ENCODE measurements around the gene DAAM1.

The DAAM1 gene

DNA sequence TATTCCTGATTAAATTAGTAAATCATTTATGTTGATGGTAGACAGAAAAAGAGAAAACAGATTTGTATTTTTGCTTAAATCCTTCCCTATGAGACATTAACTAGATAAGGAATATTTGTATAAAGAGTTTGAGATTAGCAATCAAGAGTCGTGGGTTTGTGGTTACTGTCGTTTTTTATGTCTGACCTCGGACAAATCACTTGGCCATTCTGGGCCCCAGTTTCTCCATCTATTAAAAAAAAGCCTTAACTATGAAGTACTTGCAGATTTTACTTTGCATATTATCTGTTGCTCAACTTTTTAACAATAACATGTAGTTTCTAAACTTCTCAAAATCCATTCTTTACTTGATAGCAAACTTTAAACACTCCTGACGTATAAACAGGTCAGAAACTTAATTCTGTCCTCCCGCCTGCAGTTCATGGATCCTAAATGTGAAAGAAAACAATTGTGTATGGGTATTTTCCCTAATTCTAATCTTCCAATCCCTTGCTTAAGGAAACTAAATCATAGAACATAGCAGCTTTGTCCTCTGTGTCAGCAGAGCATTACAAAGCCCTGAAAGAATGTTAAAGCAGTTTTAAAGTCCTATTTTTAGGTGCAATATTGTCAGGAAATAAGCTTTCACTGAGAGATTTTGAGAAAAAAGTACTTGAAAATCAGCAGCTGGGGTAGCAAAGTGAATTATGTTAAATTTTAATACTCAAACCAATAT, 158.5 kb downstream of the DAAM1 start:
- DNase-seq, result no peak

DNA sequence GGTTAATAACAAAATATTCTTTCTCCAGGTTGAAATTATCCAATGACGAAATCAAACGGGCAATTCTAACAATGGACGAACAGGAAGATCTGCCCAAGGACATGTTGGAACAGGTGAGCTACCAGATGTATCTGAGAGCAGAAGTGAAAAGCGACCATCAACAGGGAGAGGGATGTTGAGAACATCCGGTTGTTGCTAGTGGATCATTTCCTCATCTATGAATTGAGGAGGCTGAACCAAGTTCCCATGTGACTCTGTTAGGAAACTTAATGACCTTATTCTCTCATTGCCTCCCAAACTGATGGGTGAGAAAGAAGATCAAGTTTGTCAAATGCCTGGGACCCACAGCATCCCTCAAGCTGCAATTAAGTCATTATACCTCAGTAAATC, 159.0 kb downstream of the DAAM1 start:
- DNase-seq, result no peak

DNA sequence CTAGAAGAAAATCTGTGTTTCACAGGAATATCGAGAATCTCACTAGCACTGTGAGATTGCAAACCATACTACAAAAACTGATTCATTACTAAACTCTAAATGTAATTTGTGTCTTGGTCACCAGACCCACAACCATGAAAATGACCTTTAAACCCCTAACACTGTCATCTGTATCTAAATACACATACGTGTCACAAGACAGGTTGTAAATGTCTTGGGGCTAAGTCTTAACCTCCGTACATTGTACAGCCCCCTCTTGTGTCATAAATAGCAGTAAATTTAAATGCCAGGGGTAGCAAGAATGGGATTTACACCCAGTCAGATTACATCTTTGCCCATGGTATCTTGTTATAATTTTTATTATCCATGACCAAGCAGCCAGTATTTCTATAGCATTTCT, 159.4 kb downstream of the DAAM1 start:
- DNase-seq, result no peak

DNA sequence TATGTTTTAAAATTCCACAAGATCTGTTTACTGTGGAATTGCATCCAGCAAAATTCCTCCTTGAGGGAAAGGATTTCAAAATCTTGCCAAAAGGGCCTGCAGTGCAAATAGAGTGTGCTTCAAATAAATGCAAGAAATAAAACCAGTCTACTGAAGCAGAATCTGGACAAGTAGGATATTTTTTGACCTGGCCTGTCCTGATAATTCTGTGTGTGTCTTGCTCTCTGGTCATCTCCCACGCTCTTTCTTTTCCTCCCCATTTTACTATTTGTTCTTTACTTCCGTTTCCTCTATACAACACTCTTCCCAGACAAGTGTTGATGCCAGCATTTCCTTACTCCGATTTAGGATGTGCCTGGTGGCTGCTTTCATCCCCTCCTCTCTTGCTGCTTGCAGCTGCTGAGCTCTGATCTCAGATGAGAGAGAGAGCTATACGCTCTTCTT, 160.8 kb downstream of the DAAM1 start:
- DNase-seq, result no peak

DNA sequence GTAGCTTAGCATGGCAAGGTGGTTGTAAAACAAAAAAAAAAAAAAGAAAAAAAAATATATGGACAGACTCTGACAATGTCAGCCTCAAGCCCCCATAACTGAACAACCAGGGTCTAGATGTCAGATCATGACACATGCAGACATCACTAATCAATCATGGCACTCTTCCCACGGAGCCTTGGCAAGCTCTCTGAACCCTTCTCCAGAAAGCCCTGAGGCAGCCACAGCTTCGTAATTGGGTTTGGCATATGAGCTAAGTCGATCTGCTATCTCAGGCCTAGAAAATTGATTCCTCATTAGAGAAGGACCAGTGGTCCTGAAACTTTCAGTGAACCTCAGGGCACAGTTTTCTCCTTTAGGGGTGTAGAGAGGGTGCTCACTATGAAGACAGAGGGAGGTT, 164.5 kb downstream of the DAAM1 start:
- DNase-seq, result no peak

DNA sequence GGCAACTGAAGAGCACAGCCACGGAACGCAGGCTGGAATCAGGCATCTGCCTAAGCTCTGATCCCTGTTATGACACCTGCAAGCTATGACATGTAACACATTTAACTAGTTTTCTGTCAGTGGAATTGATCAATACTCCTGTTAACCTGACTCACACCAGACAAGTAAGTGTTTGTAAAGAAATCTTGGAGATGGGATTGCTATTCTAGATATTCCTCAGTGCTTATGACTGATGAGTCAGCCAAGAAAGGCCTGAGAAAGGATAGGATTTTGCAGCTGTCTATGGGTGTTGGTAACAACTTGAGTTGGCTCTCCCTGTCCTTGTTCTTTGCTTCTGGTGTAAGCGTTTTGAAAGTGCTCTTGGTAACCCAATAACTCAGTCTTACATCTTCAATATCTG, 166.2 kb downstream of the DAAM1 start:
- DNase-seq, result no peak

DNA sequence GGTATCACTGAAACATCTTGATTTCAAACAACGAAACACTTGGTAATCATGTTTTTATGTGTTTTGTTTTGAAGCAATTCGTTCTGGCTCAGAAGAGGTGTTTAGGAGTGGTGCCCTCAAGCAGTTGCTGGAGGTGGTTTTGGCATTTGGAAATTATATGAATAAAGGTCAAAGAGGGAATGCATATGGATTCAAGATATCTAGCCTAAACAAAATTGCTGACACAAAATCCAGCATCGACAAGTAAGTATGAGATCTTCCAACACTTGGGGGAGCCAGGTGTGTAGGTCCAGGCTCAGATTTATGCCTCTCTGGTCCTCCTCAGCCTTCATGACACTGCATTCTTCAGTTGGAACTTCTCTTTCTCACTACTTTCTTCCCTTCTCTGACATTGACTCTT, 166.6 kb downstream of the DAAM1 start:
- no peak for DNase-seq

DNA sequence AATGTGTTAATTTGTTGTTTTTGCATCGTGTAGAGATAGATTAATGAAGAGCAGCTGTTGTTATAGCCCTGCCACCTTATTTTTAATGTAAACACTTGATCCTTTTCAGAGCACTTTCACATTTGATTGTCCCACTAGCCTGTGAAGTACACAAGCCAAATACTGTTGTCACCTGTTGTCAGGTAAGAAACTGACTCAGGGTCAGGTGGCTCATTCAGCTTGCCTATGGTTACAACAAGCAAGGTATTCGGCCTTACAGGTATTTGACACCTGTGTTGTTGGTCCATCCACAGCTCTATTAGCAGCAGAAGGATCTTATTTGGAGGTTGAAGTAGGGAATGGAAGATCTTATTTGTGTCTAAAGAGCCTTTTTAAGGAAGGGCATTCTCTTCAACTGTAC, 167.8 kb downstream of the DAAM1 start:
- peak; percentile 48 for DNase-seq

DNA sequence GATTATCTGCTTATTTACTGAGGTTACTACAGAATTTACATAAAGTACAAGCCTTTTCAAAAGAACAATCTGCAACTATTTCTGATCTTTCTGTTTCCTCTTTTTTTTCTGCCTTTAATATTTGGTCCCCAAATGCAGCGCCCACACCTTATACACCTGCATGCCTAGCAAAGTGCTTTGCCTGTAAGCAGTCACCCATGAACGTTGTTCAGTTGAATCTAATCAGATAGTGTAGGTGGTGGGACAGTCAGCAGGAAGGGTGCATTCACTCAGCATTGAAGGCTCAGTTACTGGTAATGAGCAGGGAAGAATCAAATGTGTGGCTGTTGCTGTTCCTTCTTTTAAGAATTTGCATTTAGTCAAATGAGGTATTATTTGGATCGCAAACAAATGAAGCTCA, 168.3 kb downstream of the DAAM1 start:
- DNase-seq, result no peak

DNA sequence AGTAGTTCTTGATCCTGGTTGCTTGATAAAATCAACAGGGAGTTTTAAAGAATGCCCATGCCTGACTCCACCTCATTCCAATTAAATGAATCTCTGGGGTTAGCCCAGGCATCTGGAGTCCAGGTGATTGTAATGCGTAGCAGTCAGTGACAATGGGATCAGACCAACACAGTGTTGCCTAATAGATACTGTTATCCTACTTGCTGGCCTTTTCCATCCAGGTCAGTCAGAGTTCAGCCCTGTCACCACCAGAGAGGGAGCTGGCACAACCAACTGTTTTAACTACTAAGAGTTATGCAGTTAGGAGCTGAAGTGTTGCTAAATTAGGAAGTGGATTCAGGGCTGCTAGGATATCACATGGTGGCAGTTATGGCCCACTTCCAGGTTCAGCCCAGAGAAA, 169.6 kb downstream of the DAAM1 start:
- no peak for DNase-seq

DNA sequence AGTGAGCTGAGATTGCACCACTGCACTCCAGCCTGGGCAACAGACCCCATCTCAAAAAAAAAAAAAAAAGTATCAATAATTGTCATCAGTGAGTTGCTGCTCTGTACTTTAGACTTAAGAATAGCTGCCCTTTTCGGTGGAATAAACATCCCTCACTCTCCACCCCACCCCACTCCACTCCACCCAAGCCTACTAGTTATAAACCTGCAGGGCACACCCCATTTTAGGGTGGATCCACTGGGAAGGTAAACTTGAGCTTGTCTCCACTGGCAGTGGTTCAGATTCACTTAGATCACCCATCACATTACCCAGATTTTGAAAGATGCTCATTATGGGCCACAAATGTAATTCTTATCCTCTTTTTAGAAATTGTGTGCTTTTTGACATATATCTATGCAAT, 170.3 kb downstream of the DAAM1 start:
- no peak for DNase-seq

DNA sequence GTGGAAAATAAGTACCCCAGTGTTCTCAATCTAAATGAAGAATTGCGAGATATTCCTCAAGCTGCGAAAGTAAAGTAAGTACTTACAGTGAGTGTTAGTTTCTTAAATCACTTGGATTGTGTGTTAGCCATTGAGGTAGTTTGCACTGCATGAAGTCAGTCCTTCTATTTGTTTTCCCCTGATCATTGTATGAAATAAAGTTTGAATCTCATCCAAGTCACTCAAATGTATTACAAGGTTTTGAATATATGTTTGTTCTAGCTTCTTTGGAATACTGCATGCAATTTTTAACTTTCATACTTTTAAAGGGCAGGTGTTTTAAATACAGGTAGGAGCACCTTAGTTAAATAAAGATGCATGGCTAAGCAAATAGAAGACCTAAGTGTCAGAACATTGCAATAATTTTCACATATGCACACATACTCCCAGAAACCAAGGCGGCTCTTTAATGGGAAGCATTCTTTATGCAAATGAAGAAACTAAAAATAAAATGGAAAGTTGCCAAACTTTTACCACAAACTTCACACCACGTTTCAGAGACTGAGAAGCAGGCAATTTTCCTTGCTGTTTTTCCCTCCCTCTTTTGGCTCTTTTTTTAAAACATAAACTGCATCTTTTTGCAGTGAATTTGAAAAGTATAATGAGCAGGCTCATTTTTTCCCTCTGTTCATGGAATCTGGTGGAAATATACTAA, 171.1 kb downstream of the DAAM1 start:
- no peak for DNase-seq

DNA sequence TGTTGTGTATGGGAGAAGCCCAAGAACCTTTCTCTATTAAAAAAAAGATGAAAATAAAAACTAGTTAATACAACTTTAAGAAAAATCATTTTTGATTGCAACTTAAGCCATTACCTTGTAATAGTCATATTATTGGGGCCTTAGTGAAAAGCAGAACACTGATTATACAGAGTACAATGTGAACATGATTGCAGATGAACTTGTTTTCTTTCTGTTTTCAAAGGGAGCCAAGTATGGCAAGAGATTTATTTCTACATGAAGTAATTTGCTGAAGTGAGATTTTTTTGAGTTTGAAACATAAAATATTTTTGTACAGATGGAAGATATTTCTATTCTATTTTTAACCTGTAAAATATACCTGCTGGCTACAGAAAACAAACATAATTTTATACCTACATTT, 171.8 kb downstream of the DAAM1 start:
- no peak for DNase-seq

DNA sequence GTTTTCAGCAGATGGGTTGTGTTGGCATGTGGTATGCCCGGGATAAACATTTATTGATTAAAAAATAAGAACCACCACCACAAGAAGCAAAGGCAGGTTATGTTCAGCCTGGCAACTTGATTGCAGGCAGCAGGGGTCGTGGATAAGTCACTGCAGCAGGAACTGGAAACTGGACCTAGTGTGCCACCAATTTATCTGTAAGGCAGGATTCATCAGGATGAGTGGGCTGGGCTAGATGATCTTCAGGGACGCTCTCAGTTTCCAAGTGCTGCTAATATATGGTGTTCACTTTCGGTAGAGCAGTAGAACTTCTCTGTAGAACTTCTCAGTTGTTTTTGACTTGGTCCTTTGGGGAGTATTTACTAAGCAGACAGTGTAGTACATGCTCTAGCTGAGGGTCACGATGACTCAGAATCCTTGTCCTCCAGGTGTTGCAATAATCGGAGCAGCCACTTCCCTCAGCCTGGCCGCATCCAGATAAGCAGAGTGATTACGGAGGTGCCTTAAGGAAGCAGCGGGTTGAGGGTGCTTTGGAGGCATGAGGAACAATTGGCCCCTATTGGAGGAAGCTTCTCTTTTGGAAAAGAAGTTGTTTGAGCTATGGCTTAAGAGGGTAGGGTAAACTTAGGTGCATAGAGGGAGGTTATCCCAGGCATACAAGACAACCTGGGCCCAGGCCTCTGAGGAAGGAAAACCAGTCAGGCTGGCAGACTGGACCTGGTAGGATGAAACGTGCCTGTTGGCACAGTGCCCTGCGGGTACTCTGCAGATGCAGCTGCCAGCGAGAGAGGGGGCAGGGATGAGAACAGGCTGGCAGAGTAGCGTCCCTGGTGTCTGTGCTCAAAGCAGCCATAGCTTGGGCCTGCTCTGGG, 172.7 kb downstream of the DAAM1 start:
- DNase-seq, result peak; percentile 92

DNA sequence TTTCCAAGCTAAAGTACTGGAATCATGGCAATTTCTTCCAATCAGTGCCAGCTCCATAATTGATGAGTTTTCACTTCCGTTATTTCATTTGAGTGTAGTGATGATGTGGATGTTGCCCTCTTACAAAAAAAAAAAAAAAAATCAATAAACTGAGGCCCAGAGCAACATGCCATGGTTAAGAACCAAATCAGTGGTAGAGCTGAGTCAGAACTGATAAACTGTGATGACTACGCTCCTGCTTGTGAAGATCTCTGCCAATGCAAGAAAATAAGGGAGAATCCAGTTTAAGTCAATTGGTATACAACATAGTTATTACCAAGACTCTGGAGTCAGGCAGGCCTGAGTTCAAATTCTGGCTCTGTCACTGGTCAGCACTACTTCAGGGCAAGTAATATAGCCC, 174.0 kb downstream of the DAAM1 start:
- no peak for DNase-seq

DNA sequence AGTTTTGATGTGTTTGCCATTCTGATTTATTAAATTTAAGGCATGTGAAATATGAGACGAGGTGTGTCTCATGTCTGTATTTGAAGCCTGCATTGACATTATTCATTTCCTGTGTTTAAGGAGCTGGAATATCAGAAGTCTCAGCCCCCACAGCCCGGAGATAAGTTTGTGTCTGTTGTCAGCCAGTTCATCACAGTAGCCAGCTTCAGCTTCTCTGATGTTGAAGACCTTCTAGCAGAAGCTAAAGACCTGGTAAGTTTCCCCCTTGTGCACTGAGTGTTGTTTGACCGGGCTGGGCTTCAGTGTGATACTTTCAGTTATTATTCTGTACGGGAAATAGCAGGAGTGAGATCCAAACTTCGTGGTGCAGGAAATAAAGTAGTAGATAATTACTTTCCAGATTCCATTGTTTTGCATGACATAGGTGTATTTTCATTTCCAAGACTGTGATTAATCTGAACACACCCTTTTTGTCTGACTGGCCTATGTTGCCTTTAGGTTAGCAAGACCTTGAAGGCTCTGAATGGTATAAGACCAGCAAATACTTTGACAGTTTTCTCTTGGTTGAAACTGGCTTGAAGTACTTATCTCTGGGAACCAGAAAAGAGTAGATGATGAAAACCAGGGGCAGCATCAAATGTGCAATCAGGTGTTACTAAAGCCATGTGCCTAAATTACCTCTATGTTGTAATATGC, 175.2 kb downstream of the DAAM1 start:
- DNase-seq, result no peak

DNA sequence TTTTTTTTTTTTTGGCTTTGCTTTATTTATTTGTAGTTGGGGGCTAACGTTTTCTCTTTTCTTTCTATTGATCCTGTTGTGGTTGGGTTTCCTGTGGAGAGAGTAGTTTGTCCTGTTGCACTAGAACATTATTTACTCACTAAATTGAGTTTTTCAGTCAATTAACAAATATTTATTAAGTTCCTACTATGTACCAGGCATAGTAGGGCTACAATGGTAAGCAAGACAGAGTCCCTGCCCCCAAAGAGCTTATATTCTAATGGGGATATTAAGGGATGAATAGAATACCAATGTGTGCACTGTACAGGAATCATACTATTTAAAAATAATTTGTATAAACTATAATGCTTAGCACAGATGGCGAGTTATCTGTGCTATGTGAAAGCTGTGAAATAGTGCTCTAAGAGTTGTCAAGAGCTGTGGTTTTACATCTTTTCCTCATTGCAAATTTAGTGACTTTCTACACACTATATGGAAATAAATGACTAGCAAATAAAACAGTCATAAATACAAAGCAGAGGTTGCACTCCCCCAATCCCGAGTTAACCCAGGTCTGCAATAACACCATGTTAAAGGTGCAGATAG, 181.8 kb downstream of the DAAM1 start:
- no peak for DNase-seq

DNA sequence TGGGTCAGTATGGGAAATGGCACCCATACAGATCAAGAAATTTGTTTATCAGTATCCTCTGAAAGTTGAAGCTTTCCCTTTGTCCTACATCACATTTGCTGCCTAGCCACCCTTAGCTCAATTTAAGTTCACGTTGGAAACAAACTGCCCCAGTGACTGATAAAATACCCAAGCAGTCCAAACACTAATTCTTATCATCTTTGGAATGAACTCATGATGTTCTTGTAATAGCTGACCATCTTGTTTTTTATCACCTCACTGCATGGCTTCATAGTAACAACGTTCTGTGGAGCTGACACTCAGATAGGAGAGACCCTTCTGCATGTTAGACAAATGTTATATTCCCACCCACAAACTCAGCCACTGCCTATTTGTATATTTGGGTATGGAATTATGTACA, 183.3 kb downstream of the DAAM1 start:
- DNase-seq, result no peak

DNA sequence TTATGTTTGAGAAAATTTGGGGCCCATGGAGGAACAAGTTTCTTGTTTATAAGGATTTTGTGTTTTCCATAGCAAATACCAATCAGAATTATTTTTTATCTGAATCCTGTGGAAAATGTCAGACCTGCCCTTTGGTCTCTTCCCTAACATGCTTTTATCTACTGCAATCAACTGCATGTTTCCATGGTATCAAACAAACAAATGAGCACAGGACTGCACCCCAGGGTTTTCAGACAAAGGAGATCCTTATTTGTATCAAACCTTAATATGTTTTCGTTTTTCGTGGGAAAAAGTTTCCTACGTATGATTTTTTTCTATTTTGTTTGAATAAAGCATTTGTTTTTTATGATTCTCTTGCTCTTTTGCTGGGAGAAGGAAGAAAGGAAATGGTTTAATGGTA, 185.6 kb downstream of the DAAM1 start:
- DNase-seq, result no peak

DNA sequence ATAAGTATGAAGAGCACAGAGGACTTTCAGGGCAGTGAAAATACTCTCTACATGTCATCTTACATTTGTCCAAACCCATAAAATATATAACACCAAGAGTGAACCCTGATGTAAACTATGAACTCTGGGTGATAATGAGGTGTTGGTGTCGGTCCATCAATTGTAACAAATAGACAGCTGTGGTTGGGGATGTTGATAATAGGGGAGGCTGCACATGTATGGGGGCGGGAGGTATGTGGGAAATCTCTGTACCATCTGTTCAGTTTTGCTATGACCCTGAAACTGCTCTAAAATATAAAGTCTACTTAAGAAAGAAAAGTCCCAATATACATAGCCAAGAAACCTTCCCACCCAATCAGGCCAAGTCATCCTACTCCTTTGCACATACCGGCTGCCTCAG, 188.2 kb downstream of the DAAM1 start:
- no peak for DNase-seq

DNA sequence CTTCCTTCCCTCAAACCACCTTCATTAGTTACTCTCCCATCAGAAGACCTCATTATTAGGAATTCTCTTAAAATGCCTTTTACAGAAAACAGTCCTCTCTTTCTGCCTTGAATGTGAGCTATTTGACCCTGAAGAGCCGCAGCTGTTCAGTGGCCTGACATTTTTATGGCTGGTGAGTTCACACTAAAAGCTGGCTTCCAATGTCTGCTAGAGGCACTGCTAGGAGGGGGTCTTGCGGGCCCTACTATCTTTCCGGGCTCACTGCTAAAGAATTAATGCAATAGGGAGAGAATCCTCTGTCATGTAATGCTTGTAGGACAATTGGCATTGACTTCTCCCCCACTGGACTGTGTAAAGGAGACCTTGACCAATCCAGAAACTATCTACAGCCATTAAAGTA, 189.0 kb downstream of the DAAM1 start:
- DNase-seq, result no peak

DNA sequence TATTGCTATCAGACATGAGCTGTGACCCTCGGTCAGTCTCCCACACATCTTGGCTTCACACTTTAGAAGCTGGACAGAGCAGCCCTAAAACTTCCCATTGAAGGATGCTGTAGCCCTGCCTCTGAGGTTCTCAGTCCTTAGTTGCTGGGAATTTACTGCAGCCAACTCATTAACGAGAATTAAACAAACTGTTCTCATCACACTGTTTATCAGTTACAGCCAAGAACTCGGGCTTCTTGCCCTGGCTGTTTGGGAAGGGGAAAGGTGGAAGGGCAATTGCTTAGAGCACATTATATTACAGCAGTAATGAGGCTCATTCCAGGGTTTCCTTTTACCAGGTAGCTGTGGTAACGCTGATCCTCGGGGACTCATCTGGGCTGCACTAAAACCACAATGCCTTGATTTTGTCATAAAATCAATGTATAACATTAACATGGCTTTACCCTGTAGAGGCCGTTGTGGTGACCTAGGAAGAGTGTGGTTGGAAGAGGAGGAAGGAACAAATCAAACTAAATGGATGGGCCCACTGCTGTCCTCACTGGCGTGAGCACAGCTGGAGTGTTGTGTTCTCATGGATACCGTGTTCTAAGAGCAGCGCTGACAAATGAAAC, 189.6 kb downstream of the DAAM1 start:
- no peak for DNase-seq

Data from NCI-H510A (cell line).